Ovary (tissue), 9 donors: ENCODE measurements around the gene SND1. TPM values are rescaled to one million over a fixed set of nuclear protein-coding genes. Genes with fewer than 3 reads are reported as not detected.

Experiments
- DNase-seq, 5 donors: peaks; one replicate each; pipeline ENCODE4 v3.0.0-alpha.2; 2019 to 2020
- H3K27ac ChIP-seq, 2 donors: fragments of 200-600 bp; one replicate each; pipeline versions ENCODE4 v1.5.1 to v1.8.0; 2019 to 2022
- H3K27me3 ChIP-seq: fragments of 200-600 bp; one replicate; pipeline ENCODE4 v1.8.0; 2022
- H3K36me3 ChIP-seq: fragments of 200-600 bp; sonication (generic); one replicate; pipeline ENCODE4 v1.5.1; 2019
- H3K4me1 ChIP-seq: one replicate; pipeline ENCODE4 v1.8.1; 2013; ENCODE audit warnings: mild to moderate bottlenecking, moderate library complexity; ENCODE audit not compliant: insufficient read depth
- H3K4me3 ChIP-seq: fragments of 200-600 bp; sonication (generic); one replicate; pipeline ENCODE4 v1.5.1; 2017
- H3K9me3 ChIP-seq, 2 donors: fragments of 200-600 bp in 1 of 2; sonication (generic) in 1 of 2; one replicate each; pipeline versions ENCODE4 v1.5.1 to v1.8.1; 2013 to 2019; ENCODE audit warnings: mild to moderate bottlenecking in 1 of 2, moderate library complexity in 1 of 2
- CTCF ChIP-seq, 3 donors: fragments of 450-650 bp in 2 of 3; fragments of 200-600 bp in 1 of 3; IDR thresholded peaks; one replicate each; pipeline versions ENCODE4 v1.5.1 to v1.8.0; 2016 to 2022; ENCODE audit warnings: antibody characterized with exemption in 3 of 3, mild to moderate bottlenecking in 1 of 3
- EP300 ChIP-seq: sonication (generic); formaldehyde crosslinking; IDR thresholded peaks from one replicate; pipeline ENCODE4 v1.6.1; 2017; ENCODE audit warnings: antibody characterized with exemption
- POLR2A ChIP-seq: fragments of 450-650 bp; IDR thresholded peaks from one replicate; pipeline ENCODE4 v1.6.1; 2017; ENCODE audit warnings: antibody characterized with exemption, mild to moderate bottlenecking, moderate library complexity
- WGBS, 3 donors: extraction: QIAGEN DNeasy Blood & Tissue Kit in 1 of 3; methylation state at CpG; one replicate each; pipeline versions ENCODE4 v1.1.5 to v1.1.7; 2013 to 2017; 5-methylcytosine and 5-hydroxymethylcytosine counted together
- intact Hi-C, 4 donors: fragments of 100-400 bp; cut with DNase I; formaldehyde crosslinking; loops; one replicate each; pipeline versions ENCODE4 v1.11.0 to v1.15.1; 2022 to 2023
- polyA plus RNA-seq, 2 donors: library from polyadenylated mRNA; stranded (reverse); fragments of 200-250 nt in 1 of 2; fragments of 350-450 nt in 1 of 2; fragmentation: Illumina TruSeq in 1 of 2; extraction: RNeasy Lipid Tissue Mini Kit (QIAGEN cat#74804) in 1 of 2; gene quantifications; one replicate each; pipeline ENCODE4 v1.2.3, GENCODE V29; 2013 to 2014
- total RNA-seq, 7 donors: library from RNA; depleted of rRNA in 2 of 7; stranded (reverse); fragments of >200 nt in 2 of 7; fragmentation: NEBNext Ultra II Directional in 3 of 7; extraction: Animal tissue kit (Norgen Biotek cat#: 25700) in 3 of 7; gene quantifications; one replicate each; pipeline versions ENCODE4 v1.1.0 to v1.2.4, GENCODE V29; 2016 to 2023
- donor health status: DM: no; HTN: no; CAD: no; lungs with moderate emphysema.
- donor health status: DM: no; HTN: no; CAD: no.
- donor health status: Bipolar disorder and iron deficiency.
- donor health status: DM: yes; HTN: yes; CAD: no.
- donor health status: DM: no; HTN: no; CAD: no.
- donor health status: DM: yes; HTN: yes; CAD: no.

SND1 gene
- total and polyA plus RNA-seq, 9 donors = 91.4 to 297 (median 182) TPM

GRCh38 chr7:128122576-128123290 is 470.7 kb downstream of the SND1 start:
- peaks cover 5% of the 10 kb centered on the region for H3K4me1 ChIP-seq
- H3K9me3 ChIP-seq = no peaks in the 10 kb centered on the region
- DNase-seq = no peak
- WGBS, 3 donors = 75 to 84% (median 82%) methylated on average over 12 of the region's 12 CpGs
- TF ChIP-seq CTCF (IDR thresholded peaks at IDR 0.05) = no peak
- TF ChIP-seq EP300 = no peak
- no peak for TF ChIP-seq POLR2A
- H3K27ac ChIP-seq = no peak overlapping the region
- H3K4me3 ChIP-seq = no peak overlapping the region
- H3K36me3 ChIP-seq = no peaks in the 10 kb centered on the region
- H3K27me3 ChIP-seq = no peaks in the 10 kb centered on the region
- intact Hi-C loops = no loop called here

GRCh38 chr7:128123291-128124037 is 471.5 kb downstream of the SND1 start:
- Histone ChIP-seq H3K4me1 (peaks cover 5% of the 10 kb centered on the region), H3K27me3 (no peaks in the 10 kb centered on the region), H3K36me3 (no peaks in the 10 kb centered on the region), H3K9me3 (no peaks in the 10 kb centered on the region), H3K4me3 (no peak overlapping the region), H3K27ac (no peak overlapping the region)
- TF ChIP-seq POLR2A (no peak), EP300 (no peak), CTCF (IDR thresholded peaks at IDR 0.05) (no peak)
- 78 to 88% (median 87%) methylated on average over 12 of the region's 12 CpGs for WGBS, 3 donors
- DNase-seq = no peak
- intact Hi-C loops = no loop called here

- 59 to 68% (median 61%) methylated on average over 4 of the region's 4 CpGs for WGBS, 3 donors
- H3K4me1 ChIP-seq = peaks cover 5% of the 10 kb centered on the region
Observed at GRCh38 chr7:128124786-128125185, 472.8 kb downstream of the SND1 start.

GRCh38 chr7:128125816-128126215 is 473.8 kb downstream of the SND1 start:
- peaks cover 5% of the 10 kb centered on the region for H3K4me1 ChIP-seq
- H3K27me3 ChIP-seq = no peaks in the 10 kb centered on the region
- H3K9me3 ChIP-seq = no peaks in the 10 kb centered on the region
- no peak overlapping the region for H3K4me3 ChIP-seq
- WGBS, 3 donors = 69 to 81% (median 80%) methylated on average over 1 of the region's 1 CpG
- no peak for DNase-seq
- intact Hi-C loops = no loop called here
- H3K27ac ChIP-seq = no peak overlapping the region
- TF ChIP-seq CTCF (IDR thresholded peaks at IDR 0.05) = no peak
- TF ChIP-seq EP300 = no peak
- TF ChIP-seq POLR2A = no peak
- no peaks in the 10 kb centered on the region for H3K36me3 ChIP-seq

More at GRCh38 chr7:128124786-128125185, 472.8 kb downstream of the SND1 start:
- Histone ChIP-seq H3K36me3 (no peaks in the 10 kb centered on the region), H3K27ac (no peak overlapping the region), H3K9me3 (no peaks in the 10 kb centered on the region), H3K27me3 (no peaks in the 10 kb centered on the region), H3K4me3 (no peak overlapping the region)
- intact Hi-C loops = no loop called here
- TF ChIP-seq POLR2A (no peak), EP300 (no peak), CTCF (IDR thresholded peaks at IDR 0.05) (no peak)
- no peak for DNase-seq
